ENCODE measurements around the gene SOD3. TPM values are rescaled to one million over a fixed set of nuclear protein-coding genes. Genes with fewer than 3 reads are reported as not detected.

SOD3 gene
- total RNA-seq, 1 experiment from 2014 or later: 1.0 TPM

DNA sequence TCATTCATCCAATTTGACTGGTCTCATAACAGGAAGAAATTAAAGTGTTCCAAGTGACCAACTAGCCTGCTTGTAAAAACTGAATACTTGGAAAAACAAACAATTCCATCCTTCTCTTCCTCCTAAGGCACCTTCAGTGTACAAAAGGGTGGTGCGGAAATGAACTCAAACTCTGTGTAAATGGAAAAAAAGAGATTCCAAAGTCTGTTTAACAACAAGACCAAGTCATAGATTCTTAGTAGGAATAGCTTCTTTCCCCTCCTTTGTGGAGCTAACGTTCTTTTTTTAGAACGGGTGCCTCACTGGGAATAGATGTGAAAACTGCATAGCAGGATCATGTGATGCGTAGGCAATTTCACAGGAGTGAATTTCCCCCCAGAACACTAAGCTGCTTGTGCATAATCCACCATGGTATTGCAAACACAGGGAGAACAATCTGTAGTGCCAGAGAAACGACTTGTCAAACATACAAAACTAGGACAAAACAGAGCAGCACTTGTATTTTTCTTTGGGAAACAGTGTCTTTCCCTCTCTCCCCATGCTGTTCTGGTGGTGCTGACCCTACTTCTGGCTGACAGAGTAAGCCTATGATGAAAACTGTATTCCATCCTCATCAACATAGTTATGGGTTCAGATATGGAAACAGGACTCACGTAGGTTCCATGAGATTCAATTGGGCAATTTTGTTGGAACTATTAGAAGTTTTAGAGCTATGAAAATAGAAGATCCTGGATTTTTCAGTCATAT is 13.2 kb upstream of the SOD3 start:
- CTCF ChIA-PET: interaction anchor here (0.6 kb wide), 1 partner anchor 603 kb away, joined by 3 read pairs; no protein-coding TSS in a partner anchor
- no peaks in the 10 kb centered on the region for H3K27me3 ChIP-seq (ENCODE audit: control insufficient read depth, insufficient read depth, low read length)
- H3K36me3 ChIP-seq (ENCODE audit: control insufficient read depth, insufficient read depth, low read length): no peaks in the 10 kb centered on the region
- H3K4me1 ChIP-seq (ENCODE audit: control insufficient read depth, insufficient read depth, low read length): no peaks in the 10 kb centered on the region
- intact Hi-C loops (cut with micrococcal nuclease; ENCODE audit: unreplicated experiment): no loop called here
- POLR2A ChIA-PET: no interaction called here
- in situ Hi-C loops (cut with HindIII; ENCODE audit: low pct_unique_long_range_greater_than_20kb, low sequenced_read_pairs): no loop called here
- H3K4me3 ChIP-seq (ENCODE audit: low read depth in 2 of 2, low read length in 2 of 2): no peak overlapping the region
- DNase-seq (ENCODE audit: low read depth, low spot score) (no peak), ATAC-seq (no peak; the same call in 1 of the 2 replicates)
- TF ChIP-seq POLR2AphosphoS5 (IDR thresholded peaks at IDR 0.05; ENCODE audit: low read depth, low read length) (no peak), SIN3A (IDR thresholded peaks at IDR 0.05; ENCODE audit: borderline replicate concordance, insufficient read depth, low read depth, low read length) (no peak)
- TF ChIP-seq, protein P1, sequence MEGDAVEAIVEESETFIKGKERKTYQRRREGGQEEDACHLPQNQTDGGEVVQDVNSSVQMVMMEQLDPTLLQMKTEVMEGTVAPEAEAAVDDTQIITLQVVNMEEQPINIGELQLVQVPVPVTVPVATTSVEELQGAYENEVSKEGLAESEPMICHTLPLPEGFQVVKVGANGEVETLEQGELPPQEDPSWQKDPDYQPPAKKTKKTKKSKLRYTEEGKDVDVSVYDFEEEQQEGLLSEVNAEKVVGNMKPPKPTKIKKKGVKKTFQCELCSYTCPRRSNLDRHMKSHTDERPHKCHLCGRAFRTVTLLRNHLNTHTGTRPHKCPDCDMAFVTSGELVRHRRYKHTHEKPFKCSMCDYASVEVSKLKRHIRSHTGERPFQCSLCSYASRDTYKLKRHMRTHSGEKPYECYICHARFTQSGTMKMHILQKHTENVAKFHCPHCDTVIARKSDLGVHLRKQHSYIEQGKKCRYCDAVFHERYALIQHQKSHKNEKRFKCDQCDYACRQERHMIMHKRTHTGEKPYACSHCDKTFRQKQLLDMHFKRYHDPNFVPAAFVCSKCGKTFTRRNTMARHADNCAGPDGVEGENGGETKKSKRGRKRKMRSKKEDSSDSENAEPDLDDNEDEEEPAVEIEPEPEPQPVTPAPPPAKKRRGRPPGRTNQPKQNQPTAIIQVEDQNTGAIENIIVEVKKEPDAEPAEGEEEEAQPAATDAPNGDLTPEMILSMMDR (IDR thresholded peaks at IDR 0.05): no peak
- TF ChIP-seq, protein P2, sequence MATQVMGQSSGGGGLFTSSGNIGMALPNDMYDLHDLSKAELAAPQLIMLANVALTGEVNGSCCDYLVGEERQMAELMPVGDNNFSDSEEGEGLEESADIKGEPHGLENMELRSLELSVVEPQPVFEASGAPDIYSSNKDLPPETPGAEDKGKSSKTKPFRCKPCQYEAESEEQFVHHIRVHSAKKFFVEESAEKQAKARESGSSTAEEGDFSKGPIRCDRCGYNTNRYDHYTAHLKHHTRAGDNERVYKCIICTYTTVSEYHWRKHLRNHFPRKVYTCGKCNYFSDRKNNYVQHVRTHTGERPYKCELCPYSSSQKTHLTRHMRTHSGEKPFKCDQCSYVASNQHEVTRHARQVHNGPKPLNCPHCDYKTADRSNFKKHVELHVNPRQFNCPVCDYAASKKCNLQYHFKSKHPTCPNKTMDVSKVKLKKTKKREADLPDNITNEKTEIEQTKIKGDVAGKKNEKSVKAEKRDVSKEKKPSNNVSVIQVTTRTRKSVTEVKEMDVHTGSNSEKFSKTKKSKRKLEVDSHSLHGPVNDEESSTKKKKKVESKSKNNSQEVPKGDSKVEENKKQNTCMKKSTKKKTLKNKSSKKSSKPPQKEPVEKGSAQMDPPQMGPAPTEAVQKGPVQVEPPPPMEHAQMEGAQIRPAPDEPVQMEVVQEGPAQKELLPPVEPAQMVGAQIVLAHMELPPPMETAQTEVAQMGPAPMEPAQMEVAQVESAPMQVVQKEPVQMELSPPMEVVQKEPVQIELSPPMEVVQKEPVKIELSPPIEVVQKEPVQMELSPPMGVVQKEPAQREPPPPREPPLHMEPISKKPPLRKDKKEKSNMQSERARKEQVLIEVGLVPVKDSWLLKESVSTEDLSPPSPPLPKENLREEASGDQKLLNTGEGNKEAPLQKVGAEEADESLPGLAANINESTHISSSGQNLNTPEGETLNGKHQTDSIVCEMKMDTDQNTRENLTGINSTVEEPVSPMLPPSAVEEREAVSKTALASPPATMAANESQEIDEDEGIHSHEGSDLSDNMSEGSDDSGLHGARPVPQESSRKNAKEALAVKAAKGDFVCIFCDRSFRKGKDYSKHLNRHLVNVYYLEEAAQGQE (IDR thresholded peaks at IDR 0.05; ENCODE audit: insufficient read depth in 1 of 2, low read depth in 2 of 2, low read length in 1 of 2): no peak
- BruUV-seq (replicated peaks): no TSS peak
- H3K9me3 ChIP-seq (ENCODE audit: control insufficient read depth, insufficient read depth, low read depth, low read length): no peaks in the 10 kb centered on the region
- no peak overlapping the region for H3K27ac ChIP-seq (ENCODE audit: low read length)

DNA sequence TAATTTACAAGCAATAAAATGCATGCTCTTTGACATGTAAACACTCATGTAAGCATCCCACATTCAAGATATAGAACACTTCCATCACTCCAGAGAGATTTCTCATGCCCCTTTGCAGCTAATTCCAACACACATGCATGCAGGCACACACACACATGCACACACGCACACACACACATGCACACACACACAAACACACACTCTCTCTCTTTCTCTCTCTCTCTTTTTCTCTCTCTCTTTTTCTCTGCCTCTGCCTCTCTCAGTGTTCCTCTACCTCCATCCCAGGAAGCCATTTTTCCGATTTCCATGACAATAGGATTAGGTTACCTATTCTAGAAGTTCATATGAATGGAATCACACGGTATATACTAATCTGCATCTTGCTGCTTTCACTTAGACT is 11.9 kb upstream of the SOD3 start:
- no peak overlapping the region for H3K4me3 ChIP-seq (ENCODE audit: low read depth in 2 of 2, low read length in 2 of 2)
- no peaks in the 10 kb centered on the region for H3K36me3 ChIP-seq (ENCODE audit: control insufficient read depth, insufficient read depth, low read length)
- ChIA-PET CTCF (no interaction called here), POLR2A (no interaction called here)
- H3K4me1 ChIP-seq (ENCODE audit: control insufficient read depth, insufficient read depth, low read length): no peaks in the 10 kb centered on the region
- DNase-seq (ENCODE audit: low read depth, low spot score) (no peak), ATAC-seq (no peak)
- TF ChIP-seq, protein P1 (IDR thresholded peaks at IDR 0.05): no peak
- H3K27me3 ChIP-seq (ENCODE audit: control insufficient read depth, insufficient read depth, low read length): no peaks in the 10 kb centered on the region
- intact Hi-C loops (cut with micrococcal nuclease; ENCODE audit: unreplicated experiment): no loop called here
- no TSS peak for BruUV-seq (replicated peaks)
- no peak overlapping the region for H3K27ac ChIP-seq (ENCODE audit: low read length)
- no peaks in the 10 kb centered on the region for H3K9me3 ChIP-seq (ENCODE audit: control insufficient read depth, insufficient read depth, low read depth, low read length)
- in situ Hi-C loops (cut with HindIII; ENCODE audit: low pct_unique_long_range_greater_than_20kb, low sequenced_read_pairs): no loop called here

Measured in Panc1 (cell line).